ENCODE data around the gene NBPF1.
"Not testable (repeated sequence)": the region's sequence is repeated elsewhere in the genome, so short reads cannot be mapped to it uniquely, and the experiment has no call there.

Gene NBPF1

DNA sequence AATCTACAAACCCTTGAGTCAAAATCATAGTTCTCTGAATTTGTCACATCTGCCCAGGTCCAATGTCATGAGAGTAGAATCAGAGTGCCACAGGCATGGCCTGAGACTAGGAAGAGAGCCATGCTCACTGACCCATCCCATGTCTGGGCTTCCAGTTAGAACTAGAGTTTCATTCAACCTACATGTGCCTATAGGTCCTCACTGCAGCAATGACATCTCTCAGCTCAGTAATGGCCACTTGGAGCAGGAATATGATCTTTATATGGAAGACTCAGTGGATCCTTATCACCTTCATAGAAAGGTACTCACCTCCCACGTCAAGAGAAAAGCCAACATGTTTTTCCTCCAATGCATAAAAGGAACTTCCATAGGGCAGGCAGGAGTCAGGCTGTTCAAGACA, 48.0 kb downstream of the NBPF1 start:
- not testable (repeated sequence) for H3K4me1 ChIP-seq (ENCODE audit: control insufficient read depth, insufficient read depth, low read length); H3K9me3 ChIP-seq (ENCODE audit: control insufficient read depth, insufficient read depth, low read length); H3K9ac ChIP-seq (ENCODE audit: low read depth, low read length); H3K4me3 ChIP-seq (ENCODE audit: low read depth, low read length); H3K27me3 ChIP-seq (ENCODE audit: control insufficient read depth, insufficient read depth, low read length); H3K36me3 ChIP-seq (ENCODE audit: control insufficient read depth, insufficient read depth, low read length)

DNA sequence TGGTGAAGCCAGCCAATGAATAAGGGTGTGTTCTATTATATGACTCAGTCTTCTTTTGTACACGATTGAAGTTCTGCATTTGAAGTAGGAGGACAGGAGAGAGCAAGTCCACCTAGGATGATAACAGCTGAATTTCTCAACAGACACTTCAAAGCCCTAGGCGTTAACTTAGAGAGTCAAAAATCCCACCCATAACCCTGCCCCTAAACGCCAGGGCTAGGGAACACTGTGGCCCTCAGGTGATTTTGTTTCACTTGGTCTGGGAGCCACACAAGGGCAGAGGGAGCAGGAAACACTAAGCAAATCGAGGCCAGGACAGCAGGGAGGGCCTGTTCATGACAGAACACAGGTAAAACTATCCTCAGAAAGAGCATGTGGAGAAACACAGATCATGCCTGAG, 52.3 kb downstream of the NBPF1 start:
- H3K9me3 ChIP-seq (ENCODE audit: control insufficient read depth, insufficient read depth, low read length); H3K27me3 ChIP-seq (ENCODE audit: control insufficient read depth, insufficient read depth, low read length); H3K4me3 ChIP-seq (ENCODE audit: low read depth, low read length); H3K36me3 ChIP-seq (ENCODE audit: control insufficient read depth, insufficient read depth, low read length); H3K9ac ChIP-seq (ENCODE audit: low read depth, low read length); H3K4me1 ChIP-seq (ENCODE audit: control insufficient read depth, insufficient read depth, low read length): not testable (repeated sequence)

DNA sequence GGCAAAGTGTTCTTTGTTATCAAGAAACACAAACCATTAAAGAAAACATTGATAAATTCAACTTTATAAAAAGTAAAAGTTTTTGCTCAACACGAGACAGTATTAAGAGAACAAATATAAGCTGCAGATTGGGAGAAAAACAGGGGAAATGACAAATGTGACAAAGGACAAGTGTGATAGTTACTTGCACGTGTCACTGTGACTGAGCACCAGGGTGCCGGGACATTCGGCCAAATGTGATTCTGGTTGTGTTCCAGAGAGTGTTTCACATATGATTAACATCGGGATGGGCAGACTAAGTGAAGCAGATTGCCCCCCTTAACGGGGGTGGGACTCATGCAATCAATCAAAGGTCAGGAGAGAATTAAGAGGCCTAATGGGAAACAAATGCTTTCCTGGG, 52.9 kb downstream of the NBPF1 start:
- not testable (repeated sequence) for H3K4me1 ChIP-seq (ENCODE audit: control insufficient read depth, insufficient read depth, low read length); H3K4me3 ChIP-seq (ENCODE audit: low read depth, low read length); H3K9ac ChIP-seq (ENCODE audit: low read depth, low read length); H3K9me3 ChIP-seq (ENCODE audit: control insufficient read depth, insufficient read depth, low read length); H3K27me3 ChIP-seq (ENCODE audit: control insufficient read depth, insufficient read depth, low read length); H3K36me3 ChIP-seq (ENCODE audit: control insufficient read depth, insufficient read depth, low read length)

DNA sequence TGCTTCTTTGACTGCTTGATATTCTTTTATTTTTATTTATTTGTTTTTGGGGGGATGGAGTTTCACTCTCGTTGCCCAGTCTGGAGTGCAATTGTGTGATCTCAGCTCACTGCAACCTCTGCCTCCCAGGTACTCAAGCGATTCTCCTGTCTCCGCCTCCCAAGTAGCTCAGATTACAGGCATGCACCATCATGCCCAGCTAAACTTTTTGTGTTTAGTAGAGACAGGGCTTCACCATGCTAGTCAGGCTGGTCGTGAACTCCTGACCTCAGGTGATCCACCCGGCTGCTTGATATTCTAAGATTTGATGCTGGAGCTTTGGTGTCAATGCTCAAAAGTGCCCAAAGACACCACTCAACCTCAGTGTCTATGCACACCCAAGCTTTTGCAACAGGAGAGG, 53.7 kb downstream of the NBPF1 start:
- not testable (repeated sequence) for H3K9me3 ChIP-seq (ENCODE audit: control insufficient read depth, insufficient read depth, low read length); H3K4me1 ChIP-seq (ENCODE audit: control insufficient read depth, insufficient read depth, low read length); H3K36me3 ChIP-seq (ENCODE audit: control insufficient read depth, insufficient read depth, low read length); H3K27me3 ChIP-seq (ENCODE audit: control insufficient read depth, insufficient read depth, low read length); H3K9ac ChIP-seq (ENCODE audit: low read depth, low read length); H3K4me3 ChIP-seq (ENCODE audit: low read depth, low read length)

DNA sequence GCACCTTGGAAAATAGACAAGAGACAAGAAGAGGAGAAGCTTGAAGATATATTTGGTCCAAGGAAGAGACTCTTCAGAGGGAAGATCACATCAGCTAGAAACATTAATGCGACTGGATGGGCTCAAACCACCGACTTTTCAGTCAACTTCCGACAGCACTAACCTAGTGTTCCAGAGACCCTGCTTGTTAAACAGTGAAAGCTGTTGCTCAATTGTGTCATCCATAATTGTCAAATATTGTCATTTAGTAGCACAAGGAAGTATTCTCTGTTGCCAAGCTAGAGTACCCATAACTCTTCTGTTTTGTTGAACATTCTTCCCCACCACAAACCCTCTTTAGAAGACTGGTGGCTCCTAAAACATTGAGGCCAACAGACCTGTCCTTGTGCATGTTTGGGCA, 56.3 kb downstream of the NBPF1 start:
- H3K4me3 ChIP-seq (ENCODE audit: low read depth, low read length); H3K9me3 ChIP-seq (ENCODE audit: control insufficient read depth, insufficient read depth, low read length); H3K27me3 ChIP-seq (ENCODE audit: control insufficient read depth, insufficient read depth, low read length); H3K4me1 ChIP-seq (ENCODE audit: control insufficient read depth, insufficient read depth, low read length); H3K36me3 ChIP-seq (ENCODE audit: control insufficient read depth, insufficient read depth, low read length); H3K9ac ChIP-seq (ENCODE audit: low read depth, low read length): not testable (repeated sequence)

DNA sequence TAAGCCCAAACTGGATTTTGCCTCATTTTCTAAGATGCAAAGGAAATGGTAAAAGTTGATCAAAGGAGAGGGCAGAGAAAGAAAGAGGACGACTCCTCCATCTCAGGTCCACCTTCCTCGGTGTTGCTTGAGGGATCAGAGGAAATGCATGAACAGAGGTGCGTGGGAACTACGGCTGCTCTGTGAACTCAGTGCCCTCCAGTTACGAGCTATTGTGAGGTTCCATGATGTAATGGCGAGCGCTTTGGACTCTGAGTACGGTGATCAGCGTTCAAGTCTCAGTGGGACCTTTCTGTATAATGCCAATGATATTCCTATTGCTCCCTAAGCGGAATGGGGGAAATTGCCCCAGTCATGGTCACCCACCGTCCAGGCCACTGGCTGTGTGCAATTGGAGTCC, 60.1 kb downstream of the NBPF1 start:
- H3K4me3 ChIP-seq (ENCODE audit: low read depth, low read length); H3K4me1 ChIP-seq (ENCODE audit: control insufficient read depth, insufficient read depth, low read length); H3K27me3 ChIP-seq (ENCODE audit: control insufficient read depth, insufficient read depth, low read length); H3K9ac ChIP-seq (ENCODE audit: low read depth, low read length); H3K36me3 ChIP-seq (ENCODE audit: control insufficient read depth, insufficient read depth, low read length); H3K9me3 ChIP-seq (ENCODE audit: control insufficient read depth, insufficient read depth, low read length): not testable (repeated sequence)

DNA sequence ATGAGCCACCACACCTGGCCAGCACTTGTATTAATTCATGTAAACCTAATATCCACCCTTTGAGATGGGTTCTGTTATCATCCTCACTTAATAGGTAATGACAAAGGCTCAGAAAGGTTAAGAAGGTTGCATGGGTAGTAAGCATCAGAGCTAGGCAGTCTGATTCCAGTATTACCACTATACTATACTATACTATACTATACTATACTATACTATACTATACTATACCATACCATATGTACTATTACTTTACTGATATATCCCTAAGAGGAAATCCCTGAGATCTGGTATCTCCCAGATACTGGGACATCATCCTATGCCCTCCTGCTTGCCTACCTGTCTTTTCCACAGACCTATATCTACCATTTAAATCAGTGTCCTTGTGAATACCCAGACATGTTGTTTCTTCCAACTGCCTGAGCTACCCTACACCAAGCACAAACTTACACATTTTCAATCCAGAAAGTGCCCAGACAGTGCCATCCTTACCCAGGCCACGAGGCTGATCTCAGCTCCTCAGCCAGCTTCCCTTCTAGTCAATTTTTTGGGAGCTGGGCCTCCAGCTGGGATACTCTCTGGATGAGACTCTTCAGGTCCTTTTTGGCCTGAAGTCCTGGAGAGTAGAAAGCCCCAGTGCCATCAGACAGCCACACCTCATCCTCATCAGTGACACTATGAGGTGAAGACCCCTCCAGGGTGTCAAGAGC, 63.0 kb downstream of the NBPF1 start:
- not testable (repeated sequence) for H3K36me3 ChIP-seq (ENCODE audit: control insufficient read depth, insufficient read depth, low read length); H3K4me1 ChIP-seq (ENCODE audit: control insufficient read depth, insufficient read depth, low read length); H3K9me3 ChIP-seq (ENCODE audit: control insufficient read depth, insufficient read depth, low read length); H3K27me3 ChIP-seq (ENCODE audit: control insufficient read depth, insufficient read depth, low read length); H3K9ac ChIP-seq (ENCODE audit: low read depth, low read length); H3K4me3 ChIP-seq (ENCODE audit: low read depth, low read length)

DNA sequence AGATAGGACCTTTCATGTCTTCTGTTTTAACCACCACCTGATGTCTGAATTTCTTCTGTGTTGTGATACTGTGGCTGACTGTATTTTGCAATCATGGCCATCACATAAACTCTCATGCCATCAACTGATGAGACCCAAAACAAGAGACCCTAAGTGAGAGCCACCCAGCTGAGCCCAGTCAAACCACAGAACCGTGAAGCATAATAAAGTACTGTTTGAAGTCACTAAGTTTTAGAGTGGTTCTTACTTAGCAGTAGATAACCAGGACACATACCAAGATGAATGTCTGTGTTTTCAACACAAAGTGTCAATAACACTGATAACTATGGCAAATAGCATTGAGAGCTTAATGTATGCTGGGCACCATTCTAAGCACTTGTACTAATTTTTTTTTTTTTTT, 63.8 kb downstream of the NBPF1 start:
- not testable (repeated sequence) for H3K9me3 ChIP-seq (ENCODE audit: control insufficient read depth, insufficient read depth, low read length); H3K36me3 ChIP-seq (ENCODE audit: control insufficient read depth, insufficient read depth, low read length)

DNA sequence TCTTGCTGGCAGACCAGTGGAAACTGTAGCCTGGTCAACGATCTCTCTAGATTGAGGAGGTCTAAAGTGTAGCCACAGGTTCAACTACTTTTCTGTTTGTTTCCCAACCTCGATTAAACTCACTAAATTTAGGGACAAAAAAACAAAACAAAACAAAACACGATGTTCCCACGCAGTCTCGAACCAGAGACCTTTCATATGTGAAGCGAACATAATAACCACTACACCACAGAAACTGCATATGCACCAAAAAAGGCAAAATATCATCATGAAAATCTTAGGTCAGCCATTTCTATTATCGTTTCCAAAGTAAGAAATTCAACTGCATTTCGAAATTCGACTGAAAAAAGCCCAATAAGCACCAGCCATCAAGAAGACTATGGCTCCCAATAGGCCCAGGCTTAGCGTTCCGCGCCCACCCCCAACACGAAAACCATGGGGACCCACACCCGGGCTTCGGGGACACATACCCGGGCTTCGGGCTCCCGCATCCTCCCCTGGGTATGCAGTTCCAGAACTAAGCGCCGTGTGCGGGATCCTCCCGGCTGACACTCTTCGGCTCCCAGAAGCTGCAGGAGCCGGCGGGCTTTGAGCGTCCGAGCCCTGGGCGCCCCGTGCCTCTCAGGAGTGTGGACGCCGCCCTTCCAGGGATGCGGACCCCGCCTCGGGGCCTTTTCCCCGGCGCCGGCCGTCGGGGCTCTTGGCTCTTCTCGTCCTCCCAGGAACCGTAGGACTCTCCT, 65.7 kb downstream of the NBPF1 start:
- H3K4me3 ChIP-seq (ENCODE audit: low read depth, low read length); H3K4me1 ChIP-seq (ENCODE audit: control insufficient read depth, insufficient read depth, low read length): not testable (repeated sequence)

More for the DNA sequence above, 63.8 kb downstream of the NBPF1 start:
- not testable (repeated sequence) for H3K4me3 ChIP-seq (ENCODE audit: low read depth, low read length); H3K4me1 ChIP-seq (ENCODE audit: control insufficient read depth, insufficient read depth, low read length); H3K27me3 ChIP-seq (ENCODE audit: control insufficient read depth, insufficient read depth, low read length); H3K9ac ChIP-seq (ENCODE audit: low read depth, low read length)

DNA sequence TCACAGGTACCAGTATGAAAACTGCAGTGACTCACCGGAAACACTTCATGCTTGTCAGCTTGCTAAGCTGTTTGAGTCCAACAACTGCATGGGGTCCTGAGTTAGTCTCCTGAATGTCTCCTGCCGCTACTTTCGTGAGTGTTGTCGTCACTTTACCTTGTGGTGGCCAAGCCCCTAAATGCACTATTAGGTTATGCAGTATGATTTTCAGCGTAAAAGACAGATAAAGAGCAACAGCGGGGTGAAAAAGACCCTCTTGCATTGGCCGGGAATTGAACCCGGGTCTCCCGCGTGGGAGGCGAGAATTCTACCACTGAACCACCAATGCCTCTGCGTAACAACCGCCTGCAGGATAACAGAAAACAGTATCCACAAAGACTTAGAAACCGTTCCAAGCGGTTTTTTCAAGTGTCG, 67.7 kb downstream of the NBPF1 start:
- H3K9ac ChIP-seq (ENCODE audit: low read depth, low read length); H3K4me3 ChIP-seq (ENCODE audit: low read depth, low read length); H3K9me3 ChIP-seq (ENCODE audit: control insufficient read depth, insufficient read depth, low read length); H3K4me1 ChIP-seq (ENCODE audit: control insufficient read depth, insufficient read depth, low read length); H3K27me3 ChIP-seq (ENCODE audit: control insufficient read depth, insufficient read depth, low read length); H3K36me3 ChIP-seq (ENCODE audit: control insufficient read depth, insufficient read depth, low read length): not testable (repeated sequence)

More for the DNA sequence above, 65.7 kb downstream of the NBPF1 start:
- not testable (repeated sequence) for H3K9me3 ChIP-seq (ENCODE audit: control insufficient read depth, insufficient read depth, low read length); H3K9ac ChIP-seq (ENCODE audit: low read depth, low read length); H3K27me3 ChIP-seq (ENCODE audit: control insufficient read depth, insufficient read depth, low read length); H3K36me3 ChIP-seq (ENCODE audit: control insufficient read depth, insufficient read depth, low read length)

DNA sequence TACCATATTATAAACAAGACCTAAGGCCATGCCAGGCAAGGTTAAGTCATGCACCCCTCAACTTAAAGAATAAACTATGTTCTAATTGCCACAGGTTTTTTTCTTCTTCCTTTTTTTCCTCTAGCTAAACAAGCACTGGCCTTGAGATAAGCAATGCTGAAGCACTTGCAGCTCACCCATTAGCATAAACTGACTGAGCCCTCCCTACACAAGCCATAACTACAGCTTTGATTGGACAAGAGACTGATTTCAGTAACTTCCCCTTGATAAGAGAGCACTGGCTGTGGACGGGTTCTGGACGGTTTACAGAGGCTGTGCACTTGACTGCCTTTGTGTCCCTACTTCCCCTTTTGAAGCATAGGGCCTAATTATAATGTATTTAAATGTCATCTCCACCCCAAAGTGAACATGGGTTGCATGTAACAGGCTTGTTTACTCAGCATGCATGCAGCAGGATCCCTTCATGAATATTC, 72.9 kb downstream of the NBPF1 start:
- not testable (repeated sequence) for H3K27me3 ChIP-seq (ENCODE audit: control insufficient read depth, insufficient read depth, low read length); H3K4me1 ChIP-seq (ENCODE audit: control insufficient read depth, insufficient read depth, low read length); H3K4me3 ChIP-seq (ENCODE audit: low read depth, low read length); H3K9ac ChIP-seq (ENCODE audit: low read depth, low read length); H3K9me3 ChIP-seq (ENCODE audit: control insufficient read depth, insufficient read depth, low read length); H3K36me3 ChIP-seq (ENCODE audit: control insufficient read depth, insufficient read depth, low read length)

DNA sequence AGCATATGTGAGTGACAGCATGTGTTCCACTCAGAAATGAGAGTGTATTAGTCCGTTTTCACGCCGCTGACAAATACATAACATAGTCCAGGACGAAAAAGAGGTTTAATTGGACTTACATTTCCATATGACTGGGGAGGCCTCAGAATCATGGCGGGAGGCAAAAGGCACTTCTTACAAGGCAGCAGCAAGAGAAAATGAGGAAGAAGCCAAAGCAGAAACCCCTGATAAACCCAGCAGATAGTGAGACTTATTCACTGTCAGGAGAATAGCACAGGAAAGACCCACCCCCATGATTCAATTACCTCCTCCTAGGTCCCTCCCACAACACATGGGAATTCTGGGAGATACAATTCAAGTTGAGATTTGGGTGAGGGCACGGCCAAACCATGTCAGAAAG, 75.8 kb downstream of the NBPF1 start:
- H3K9ac ChIP-seq (ENCODE audit: low read depth, low read length); H3K4me1 ChIP-seq (ENCODE audit: control insufficient read depth, insufficient read depth, low read length); H3K27me3 ChIP-seq (ENCODE audit: control insufficient read depth, insufficient read depth, low read length); H3K9me3 ChIP-seq (ENCODE audit: control insufficient read depth, insufficient read depth, low read length); H3K4me3 ChIP-seq (ENCODE audit: low read depth, low read length); H3K36me3 ChIP-seq (ENCODE audit: control insufficient read depth, insufficient read depth, low read length): not testable (repeated sequence)
